NB4 (cell line): ENCODE measurements around the gene ALKBH8.
A peak's percentile ranks its signal among the peaks of the same experiment; 100 is the strongest.

Experiments
- MYC ChIP-seq: IDR thresholded peaks from 2 replicates; pipeline ENCODE4 v1.6.1; 2011; ENCODE audit warnings: low read depth, low read length
- POLR2A ChIP-seq: IDR thresholded peaks from 2 replicates; pipeline ENCODE4 v1.6.1; 2011; ENCODE audit warnings: mild to moderate bottlenecking; ENCODE audit not compliant: insufficient read length; ENCODE audit errors: extremely low read depth
- TF ChIP-seq, protein P1 (sequence below): IDR thresholded peaks from one replicate; pipeline ENCODE4 v1.5.1; 2012; ENCODE audit warnings: low read depth, low read length
- TF ChIP-seq, protein P2 (sequence below): IDR thresholded peaks from 2 replicates; pipeline ENCODE4 v1.6.1; 2011; ENCODE audit warnings: low read depth, low read length

DNA sequence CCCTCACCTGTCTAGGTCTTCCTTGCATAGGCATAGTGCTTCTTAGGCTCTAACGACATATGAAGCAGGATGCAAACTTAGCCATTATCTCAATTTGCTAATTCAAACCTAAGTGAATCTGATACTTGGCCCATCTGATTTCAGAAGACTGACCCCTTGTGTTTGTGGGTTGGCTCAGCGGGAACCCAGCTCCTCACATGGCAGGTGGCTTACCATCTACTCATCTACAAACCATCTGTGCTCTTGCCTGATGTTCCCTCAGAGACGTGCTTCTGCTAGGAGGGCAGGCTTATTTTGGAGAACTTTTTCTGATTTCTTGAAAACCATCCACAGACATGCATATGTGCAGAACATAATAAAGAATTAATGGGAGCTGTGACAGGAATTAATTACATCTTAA is 40.6 kb upstream of the ALKBH8 start:
- TF ChIP-seq, protein P1, sequence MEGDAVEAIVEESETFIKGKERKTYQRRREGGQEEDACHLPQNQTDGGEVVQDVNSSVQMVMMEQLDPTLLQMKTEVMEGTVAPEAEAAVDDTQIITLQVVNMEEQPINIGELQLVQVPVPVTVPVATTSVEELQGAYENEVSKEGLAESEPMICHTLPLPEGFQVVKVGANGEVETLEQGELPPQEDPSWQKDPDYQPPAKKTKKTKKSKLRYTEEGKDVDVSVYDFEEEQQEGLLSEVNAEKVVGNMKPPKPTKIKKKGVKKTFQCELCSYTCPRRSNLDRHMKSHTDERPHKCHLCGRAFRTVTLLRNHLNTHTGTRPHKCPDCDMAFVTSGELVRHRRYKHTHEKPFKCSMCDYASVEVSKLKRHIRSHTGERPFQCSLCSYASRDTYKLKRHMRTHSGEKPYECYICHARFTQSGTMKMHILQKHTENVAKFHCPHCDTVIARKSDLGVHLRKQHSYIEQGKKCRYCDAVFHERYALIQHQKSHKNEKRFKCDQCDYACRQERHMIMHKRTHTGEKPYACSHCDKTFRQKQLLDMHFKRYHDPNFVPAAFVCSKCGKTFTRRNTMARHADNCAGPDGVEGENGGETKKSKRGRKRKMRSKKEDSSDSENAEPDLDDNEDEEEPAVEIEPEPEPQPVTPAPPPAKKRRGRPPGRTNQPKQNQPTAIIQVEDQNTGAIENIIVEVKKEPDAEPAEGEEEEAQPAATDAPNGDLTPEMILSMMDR: peak; percentile 22
- TF ChIP-seq POLR2A (no peak), MYC (no peak)
- TF ChIP-seq, protein P2, sequence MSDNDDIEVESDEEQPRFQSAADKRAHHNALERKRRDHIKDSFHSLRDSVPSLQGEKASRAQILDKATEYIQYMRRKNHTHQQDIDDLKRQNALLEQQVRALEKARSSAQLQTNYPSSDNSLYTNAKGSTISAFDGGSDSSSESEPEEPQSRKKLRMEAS: no peak
